NT2/D1 (cell line): ENCODE measurements around the gene SMPD4.
"Not testable (repeated sequence)": the region's sequence is repeated elsewhere in the genome, so short reads cannot be mapped to it uniquely, and the experiment has no call there.

ENCODE experiments used
- DNase-seq: peaks from one replicate; pipeline ENCODE4 v3.0.0-alpha.2; 2011; ENCODE audit warnings: low read depth, low spot score
- H3K27me3 ChIP-seq: 2 replicates; pipeline ENCODE4 v1.6.0; 2011; ENCODE audit warnings: mild to moderate bottlenecking; ENCODE audit not compliant: insufficient read length, insufficient read depth
- H3K36me3 ChIP-seq: 2 replicates; pipeline ENCODE4 v1.6.1; 2011; ENCODE audit warnings: mild to moderate bottlenecking, low read length, mixed read lengths; ENCODE audit not compliant: insufficient read depth, insufficient read length
- H3K4me1 ChIP-seq: 2 replicates; pipeline ENCODE4 v1.5.1; 2011; ENCODE audit not compliant: insufficient read depth, insufficient read length
- H3K4me3 ChIP-seq: 2 replicates; pipeline ENCODE4 v1.5.1; 2011; ENCODE audit warnings: low read depth; ENCODE audit not compliant: insufficient read length
- H3K9ac ChIP-seq: 2 replicates; pipeline ENCODE4 v1.6.0; 2011; ENCODE audit warnings: low read depth; ENCODE audit not compliant: insufficient read length
- H3K9me3 ChIP-seq: 2 replicates; pipeline ENCODE4 v1.5.1; 2011; ENCODE audit warnings: mild to moderate bottlenecking, low read length; ENCODE audit not compliant: insufficient read depth
- SUZ12 ChIP-seq: IDR thresholded peaks from 2 replicates; pipeline ENCODE4 v1.6.1; 2011; ENCODE audit not compliant: insufficient read length, insufficient read depth; ENCODE audit errors: extremely low read depth
- YY1 ChIP-seq: IDR thresholded peaks from 2 replicates; pipeline ENCODE4 v1.6.1; 2011; ENCODE audit not compliant: insufficient read length, insufficient read depth
- ZNF274 ChIP-seq: IDR thresholded peaks from 2 replicates; pipeline ENCODE4 v1.6.1; 2011; ENCODE audit warnings: mild to moderate bottlenecking, low read depth, low read length

The SMPD4 gene

DNA sequence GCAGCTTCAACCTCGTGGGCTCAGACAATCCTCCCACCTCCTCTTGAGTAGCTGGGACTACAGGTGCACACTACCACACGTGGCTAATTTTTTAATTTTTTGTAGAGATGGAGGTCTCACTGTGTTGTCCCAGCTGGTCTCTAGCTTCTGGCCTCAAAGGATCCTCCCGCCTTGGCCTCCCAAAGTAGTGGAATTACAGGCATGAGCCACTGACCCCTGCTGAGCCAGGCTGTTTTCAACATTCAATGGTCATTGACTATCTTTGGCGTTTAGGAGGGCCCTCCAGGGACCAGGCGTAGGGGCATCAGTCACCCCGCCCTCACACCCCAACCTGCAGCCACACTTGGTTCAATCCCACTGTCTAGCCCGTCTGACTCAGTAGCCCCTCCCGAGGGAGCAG lies 5.9 kb upstream of the SMPD4 start:
- H3K9me3 ChIP-seq, result no peaks in the 10 kb centered on the region
- TF ChIP-seq YY1 (no peak), ZNF274 (no peak), SUZ12 (no peak)
- H3K4me1 ChIP-seq, result peaks cover 14% of the 10 kb centered on the region
- H3K9ac ChIP-seq, result no peak overlapping the region
- H3K4me3 ChIP-seq, result no peak overlapping the region
- H3K36me3 ChIP-seq, result peaks cover 40% of the 10 kb centered on the region
- no peak for DNase-seq
- H3K27me3 ChIP-seq, result no peaks in the 10 kb centered on the region

DNA sequence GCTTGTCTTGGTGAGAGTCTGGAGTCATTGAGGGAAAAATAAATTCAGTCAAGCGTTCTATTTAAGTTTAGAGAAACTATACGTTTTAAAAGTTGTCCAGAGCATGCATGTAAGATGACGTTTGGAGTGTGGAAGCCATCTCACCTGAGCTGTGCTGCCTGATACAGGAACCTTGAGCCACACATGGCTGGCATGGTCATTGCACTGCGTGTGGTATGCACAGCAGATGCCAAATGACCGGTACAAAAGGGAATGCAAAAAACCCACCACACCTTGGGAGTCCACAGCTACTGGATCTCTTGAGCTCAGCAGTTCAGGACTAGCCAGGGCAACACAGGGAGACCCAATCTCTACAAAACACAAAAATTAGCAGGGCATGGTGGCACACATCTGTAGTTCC lies 5.0 kb upstream of the SMPD4 start:
- H3K4me3 ChIP-seq, result no peak overlapping the region
- H3K27me3 ChIP-seq, result no peaks in the 10 kb centered on the region
- no peak overlapping the region for H3K9ac ChIP-seq
- H3K36me3 ChIP-seq, result peaks cover 39% of the 10 kb centered on the region
- DNase-seq, result no peak
- no peak for TF ChIP-seq YY1
- H3K9me3 ChIP-seq, result no peaks in the 10 kb centered on the region
- H3K4me1 ChIP-seq, result peaks cover 14% of the 10 kb centered on the region

DNA sequence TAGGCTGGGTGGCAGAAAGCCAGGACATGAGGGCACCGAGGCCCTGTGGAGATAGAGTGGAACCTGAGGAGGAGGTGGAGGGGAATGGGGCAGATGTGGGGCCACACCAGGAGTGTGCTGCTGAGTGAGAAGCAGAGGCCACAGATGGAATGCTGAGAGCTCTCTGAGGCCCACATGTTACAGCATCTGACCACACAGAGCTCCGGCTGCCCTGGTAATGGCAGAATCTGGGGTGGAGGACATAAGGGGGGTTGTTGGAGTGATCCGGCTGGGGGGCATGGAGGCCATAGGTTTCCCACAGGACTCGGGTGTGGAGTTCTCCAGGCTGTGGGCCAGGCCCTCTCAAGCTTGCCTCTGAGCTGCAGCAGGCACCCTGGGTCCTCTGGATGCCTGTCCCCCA lies 4.5 kb upstream of the SMPD4 start:
- no peak overlapping the region for H3K4me3 ChIP-seq
- no peaks in the 10 kb centered on the region for H3K9me3 ChIP-seq
- H3K9ac ChIP-seq, result no peak overlapping the region
- peaks cover 14% of the 10 kb centered on the region for H3K4me1 ChIP-seq
- H3K27me3 ChIP-seq, result no peaks in the 10 kb centered on the region
- DNase-seq, result no peak
- H3K36me3 ChIP-seq, result peaks cover 34% of the 10 kb centered on the region
- TF ChIP-seq YY1 (no peak), SUZ12 (no peak), ZNF274 (no peak)

DNA sequence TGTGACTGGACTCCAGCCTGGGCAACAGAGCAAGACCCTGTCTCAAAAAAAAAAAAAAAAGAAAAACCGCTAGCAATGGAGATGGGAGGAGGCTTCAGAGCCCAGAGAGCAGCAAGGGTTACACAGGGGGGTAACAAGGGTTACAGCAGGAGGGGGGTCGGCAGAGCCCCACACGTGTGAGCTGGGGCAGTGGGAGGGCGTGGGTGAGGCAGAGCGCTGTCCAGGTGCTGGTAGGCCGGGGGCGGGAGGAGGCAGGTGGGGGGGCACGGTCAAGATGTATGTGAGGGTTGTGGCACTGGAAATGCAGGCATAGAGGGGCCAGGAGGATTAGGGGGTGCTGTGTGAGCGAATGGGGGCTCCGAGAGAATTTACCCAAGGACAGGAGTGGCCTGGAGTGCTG lies 4.0 kb upstream of the SMPD4 start:
- Histone ChIP-seq H3K4me1 (peaks cover 14% of the 10 kb centered on the region), H3K27me3 (no peaks in the 10 kb centered on the region), H3K4me3 (no peak overlapping the region), H3K36me3 (peaks cover 34% of the 10 kb centered on the region), H3K9me3 (no peaks in the 10 kb centered on the region), H3K9ac (no peak overlapping the region)
- TF ChIP-seq ZNF274 (no peak), YY1 (no peak), SUZ12 (no peak)
- no peak for DNase-seq

DNA sequence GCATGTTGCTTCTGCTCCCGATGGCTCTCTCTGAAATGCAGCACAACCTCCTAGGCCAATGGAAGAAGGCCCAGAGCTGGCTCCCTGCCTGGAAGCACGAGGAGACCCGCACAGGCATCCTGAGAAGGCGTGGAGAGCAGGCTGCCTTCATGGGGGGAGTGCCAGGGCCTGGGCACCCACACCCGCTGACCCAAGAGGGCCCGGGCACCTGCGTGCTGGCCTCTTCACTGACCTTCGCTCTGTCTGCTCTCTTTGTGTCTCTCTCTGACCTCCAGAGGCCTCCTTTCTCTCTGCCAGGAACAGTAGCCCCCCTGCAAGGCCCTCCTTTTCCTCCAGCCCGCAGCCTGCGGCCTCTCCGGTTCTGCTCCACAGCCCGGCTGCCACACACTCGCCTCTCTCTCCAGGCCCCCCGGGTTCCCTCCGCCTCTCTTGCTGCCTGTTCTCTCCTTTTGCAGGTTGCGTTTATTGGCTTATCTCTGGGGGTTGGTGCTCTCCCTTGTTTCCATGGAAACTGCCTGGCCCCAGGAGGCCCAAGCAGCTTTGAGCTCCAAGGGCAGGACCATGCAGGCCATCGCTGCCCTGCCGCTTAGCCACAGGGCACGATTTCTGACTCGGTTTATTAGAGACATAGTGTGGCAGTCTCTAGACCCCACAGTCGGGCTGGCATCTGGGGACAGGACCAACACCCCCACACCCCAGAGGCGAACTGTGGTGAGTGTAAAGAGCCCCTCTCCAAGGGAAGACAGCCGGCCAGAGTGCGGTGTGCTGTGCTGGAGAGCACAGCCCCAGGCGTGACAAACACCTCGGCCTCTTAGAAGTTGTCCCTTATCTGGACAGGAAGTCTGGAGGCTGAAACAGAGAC lies 2.3 kb upstream of the SMPD4 start:
- H3K4me1 ChIP-seq, result peaks cover 14% of the 10 kb centered on the region
- H3K36me3 ChIP-seq, result peaks cover 44% of the 10 kb centered on the region
- no peaks in the 10 kb centered on the region for H3K9me3 ChIP-seq
- no peaks in the 10 kb centered on the region for H3K27me3 ChIP-seq
- H3K4me3 ChIP-seq, result no peak overlapping the region
- no peak for TF ChIP-seq YY1
- TF ChIP-seq SUZ12, result no peak
- TF ChIP-seq ZNF274, result no peak
- peak overlapping the region; percentile 77 for H3K9ac ChIP-seq
- DNase-seq, result no peak

DNA sequence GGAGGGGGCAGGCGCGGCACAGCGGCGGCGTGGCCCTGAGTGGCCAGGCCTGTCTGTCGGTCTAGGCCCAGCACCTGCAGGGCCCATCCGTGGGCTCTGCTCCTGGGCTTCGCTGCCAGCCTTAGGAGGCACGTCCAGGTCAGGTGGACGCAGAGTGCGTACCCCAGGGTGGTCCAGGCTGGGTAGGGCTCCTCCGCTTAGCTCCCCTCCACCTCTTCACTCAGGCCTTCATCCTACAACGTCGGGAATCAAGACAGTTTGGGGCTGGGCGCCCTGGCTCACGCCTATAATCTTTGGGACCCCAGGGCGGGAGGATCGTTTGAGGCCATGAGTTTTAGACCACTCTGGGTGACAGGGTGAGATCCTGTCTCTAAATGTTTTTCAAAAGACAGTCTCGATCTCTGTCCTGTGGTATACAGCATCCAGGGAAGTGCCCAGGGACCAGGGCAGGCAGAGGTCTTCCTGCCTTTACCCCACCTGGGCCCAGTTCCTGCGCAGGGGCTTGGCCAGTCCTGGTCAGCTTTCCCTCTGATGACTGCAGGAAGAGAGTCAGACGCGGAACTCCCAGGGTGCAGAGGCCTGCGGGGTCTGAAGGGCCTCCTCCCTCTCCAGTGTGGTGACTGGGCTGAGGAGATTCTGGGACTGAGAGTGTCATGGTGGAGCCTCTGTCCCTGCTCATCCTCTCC lies 1.6 kb upstream of the SMPD4 start:
- H3K27me3 ChIP-seq, H3K9me3 ChIP-seq, DNase-seq: not testable (repeated sequence)
- Histone ChIP-seq H3K9ac (peak overlapping the region; percentile 77), H3K4me1 (peaks cover 12% of the 10 kb centered on the region), H3K36me3 (peaks cover 44% of the 10 kb centered on the region), H3K4me3 (peak overlapping the region; percentile 58)

DNA sequence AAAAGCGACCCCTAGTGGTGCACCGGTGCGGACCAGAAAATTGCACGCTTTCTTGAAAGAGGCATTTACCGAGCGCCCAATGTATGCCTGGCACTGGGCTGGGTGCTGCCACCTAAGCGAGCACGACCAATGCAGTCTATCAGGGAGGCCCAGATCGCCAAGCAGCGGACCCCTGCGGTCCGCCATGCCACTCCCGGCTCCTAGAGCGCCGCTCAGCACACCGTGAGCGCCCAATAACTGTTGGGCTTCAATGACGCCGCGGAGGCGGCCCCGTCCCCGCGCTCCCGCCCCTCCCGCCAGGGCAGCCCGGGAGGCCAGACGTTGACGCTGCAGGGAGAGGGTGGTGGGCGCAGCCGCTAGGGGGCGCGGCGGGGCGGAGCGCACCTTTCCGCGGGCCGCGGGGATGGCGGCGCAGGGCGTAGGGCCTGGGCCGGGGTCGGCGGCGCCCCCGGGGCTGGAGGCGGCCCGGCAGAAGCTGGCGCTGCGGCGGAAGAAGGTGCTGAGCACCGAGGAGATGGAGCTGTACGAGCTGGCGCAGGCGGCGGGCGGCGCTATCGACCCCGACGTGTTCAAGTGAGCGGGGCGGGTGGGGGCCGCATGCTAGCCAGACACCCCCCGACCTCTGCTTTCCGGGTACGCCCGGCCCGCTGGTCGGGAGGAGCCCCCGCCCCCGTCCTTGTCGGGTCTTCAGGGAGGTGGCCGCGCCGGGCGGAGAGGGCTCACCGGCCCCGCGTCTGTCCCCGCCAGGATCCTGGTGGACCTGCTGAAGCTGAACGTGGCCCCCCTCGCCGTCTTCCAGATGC lies 679 bp upstream of the SMPD4 start, which contains the start of gene MZT2B:
TSS of gene MZT2B (plus strand) at position 383 of the 803 bp plus-strand sequence. CDS start at position 404, 21 bp downstream.
- Histone ChIP-seq H3K4me3 (peak within 1 kb of the TSS; percentile 99), H3K36me3 (peaks cover 49% of the 10 kb centered on the region), H3K4me1 (peaks cover 12% of the 10 kb centered on the region), H3K9ac (peak within 1 kb of the TSS; percentile 94)
- not testable (repeated sequence) for H3K9me3 ChIP-seq, H3K27me3 ChIP-seq
- peak; percentile 63 for DNase-seq

DNA sequence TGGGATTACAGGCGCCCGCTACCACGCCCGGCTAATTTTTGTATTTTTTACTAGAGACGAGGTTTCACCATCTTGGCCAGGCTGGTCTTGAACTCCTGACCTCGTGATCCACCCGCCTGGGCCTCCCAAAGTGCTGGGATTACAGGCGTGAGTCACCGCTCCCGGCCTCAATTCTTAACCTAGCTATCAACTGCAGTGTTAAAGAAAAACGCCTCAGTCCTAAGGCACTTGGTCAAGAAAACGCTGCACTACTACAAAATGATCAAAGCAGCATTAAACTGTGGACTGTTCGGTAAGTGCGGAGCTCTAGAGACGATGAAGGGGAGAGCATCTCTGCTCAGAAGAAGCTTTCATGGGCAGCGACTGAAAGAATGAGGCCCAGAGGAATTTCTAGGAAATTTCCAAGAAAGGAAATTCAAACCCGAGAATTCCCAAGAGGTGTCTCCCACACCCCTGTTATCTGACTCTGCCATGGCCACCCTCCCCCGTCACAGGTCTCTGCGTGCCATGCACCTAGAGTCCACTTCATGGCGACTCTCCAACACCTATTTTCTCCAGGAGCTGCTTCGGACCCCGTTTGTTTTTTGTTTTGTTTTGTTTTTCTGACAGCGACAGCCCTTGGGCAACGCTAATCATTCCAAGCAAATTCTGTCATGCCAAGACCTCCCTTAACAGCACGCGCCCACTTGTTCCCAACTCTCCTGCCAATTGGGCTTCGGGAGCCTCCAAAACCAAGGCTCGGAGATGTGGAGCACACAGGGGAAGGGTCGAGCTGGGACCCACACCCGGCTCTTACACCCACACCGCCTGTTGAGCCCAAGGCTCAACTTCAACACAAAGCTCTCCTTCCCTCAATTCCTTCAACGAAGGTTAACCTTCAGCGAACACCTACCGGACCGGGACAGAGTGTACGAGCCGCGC lies 738 bp downstream of the SMPD4 start:
- Histone ChIP-seq H3K36me3 (peaks cover 54% of the 10 kb centered on the region), H3K9ac (peak overlapping the region; percentile 94), H3K4me3 (peak overlapping the region; percentile 99), H3K4me1 (peaks cover 12% of the 10 kb centered on the region)
- not testable (repeated sequence) for DNase-seq, H3K27me3 ChIP-seq, H3K9me3 ChIP-seq

DNA sequence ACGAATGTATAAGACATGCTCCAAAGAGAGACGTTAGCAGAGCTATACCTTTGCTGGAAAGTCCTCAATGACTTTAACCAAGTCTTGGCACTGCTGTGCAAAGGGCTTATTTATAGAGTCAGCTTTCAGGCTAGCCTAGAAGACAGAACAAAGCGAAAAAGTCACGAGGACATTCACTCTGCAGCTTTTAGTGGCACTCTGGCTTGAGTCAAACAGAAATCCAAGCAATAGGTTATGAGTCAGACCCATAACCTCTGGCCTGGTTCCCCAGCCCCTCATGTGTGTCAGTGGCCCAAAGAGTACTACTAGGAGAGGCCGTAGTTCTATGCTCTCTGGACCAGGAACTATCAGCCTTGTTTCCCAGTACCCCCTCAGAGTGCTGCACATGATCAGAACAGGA lies 6.5 kb downstream of the SMPD4 start:
- H3K4me3 ChIP-seq, H3K4me1 ChIP-seq, H3K27me3 ChIP-seq, H3K9me3 ChIP-seq, H3K9ac ChIP-seq, DNase-seq: not testable (repeated sequence)
- H3K36me3 ChIP-seq, result peaks cover 92% of the 10 kb centered on the region
